ENCODE data around the gene SEMA4D.

SEMA4D gene

DNA sequence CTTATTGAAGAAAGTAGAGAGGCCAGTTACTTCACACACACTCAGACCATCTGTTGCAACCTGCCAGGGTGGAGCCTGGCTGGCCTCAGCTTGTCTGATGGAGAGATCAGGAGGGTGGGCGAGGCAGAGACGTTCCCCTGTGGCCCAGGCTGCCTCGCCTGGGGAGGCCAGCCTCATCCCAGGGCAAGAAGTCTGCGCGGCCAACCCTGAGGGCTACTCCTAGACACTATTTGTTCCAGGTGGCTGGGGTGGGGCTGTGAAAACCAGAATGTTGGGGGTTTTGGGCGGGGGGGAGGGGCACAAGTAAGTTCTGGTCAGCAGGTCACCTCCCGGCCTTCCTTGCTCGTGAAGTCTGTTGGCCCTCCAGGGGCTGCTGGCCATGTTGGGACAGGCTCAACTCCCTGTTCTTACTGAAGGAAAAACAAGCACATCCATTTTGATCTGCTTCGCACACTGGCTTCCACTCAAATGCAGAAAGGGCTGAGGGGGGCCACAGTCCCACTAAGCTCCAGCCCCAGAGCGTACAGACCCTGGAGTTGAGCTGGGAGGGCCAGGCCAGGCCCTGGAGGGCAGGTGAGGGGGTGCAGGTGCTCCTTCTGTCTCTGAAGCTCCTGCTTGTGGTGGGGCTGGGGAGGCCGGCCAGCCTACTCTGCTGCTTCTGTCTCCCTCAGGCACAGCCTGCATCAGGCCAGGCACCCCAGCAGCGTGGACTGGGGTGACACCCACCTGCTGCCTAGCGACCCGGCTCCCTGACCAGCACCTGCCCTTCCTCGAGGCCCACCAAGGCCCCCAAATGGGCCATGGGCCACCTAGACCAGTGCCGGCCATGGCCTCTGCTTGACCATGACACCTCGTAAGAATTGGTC lies 133.0 kb downstream of the SEMA4D start:
- no peak for DNase-seq

DNA sequence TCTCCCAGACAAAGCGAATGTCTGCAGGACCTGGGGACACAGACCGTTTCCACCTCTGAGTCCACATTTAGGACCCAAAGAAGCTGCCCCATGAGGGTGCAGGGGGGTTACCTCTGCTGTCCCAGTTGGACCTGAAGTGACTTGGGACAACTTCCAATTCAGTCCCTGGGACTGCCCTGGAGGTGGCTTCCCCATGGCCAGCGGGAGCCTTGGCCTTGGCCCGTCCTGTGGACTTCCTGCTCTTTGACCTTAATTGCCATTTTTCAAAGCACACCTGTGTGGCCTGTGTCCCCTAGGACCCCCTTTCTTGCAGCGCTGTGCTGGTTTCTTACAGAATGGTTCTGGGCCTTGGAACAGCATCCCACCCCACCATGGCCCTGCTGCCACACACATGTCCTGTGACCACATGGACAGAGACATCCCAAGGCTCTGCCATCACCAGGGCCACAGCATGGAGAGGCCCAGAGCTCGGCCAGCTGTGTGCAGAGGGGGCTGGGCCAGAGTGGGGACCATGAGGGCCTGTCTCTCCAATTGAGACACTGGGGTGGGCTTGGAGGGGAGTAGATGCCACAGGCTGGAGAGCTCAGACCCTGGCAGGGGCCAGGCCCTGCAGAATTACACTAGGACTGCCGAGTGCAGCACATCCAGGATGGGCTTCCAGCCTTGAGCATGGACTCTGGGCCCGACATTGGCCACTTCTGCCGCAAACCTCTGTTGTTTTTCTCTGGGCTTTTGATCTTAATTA lies 133.8 kb downstream of the SEMA4D start:
- no peak for DNase-seq

- no peak for DNase-seq
Observed at GRCh38 chr9:89363311-89363670, 134.6 kb downstream of the SEMA4D start.

- no peak for DNase-seq
Observed at GRCh38 chr9:89362647-89363310, 135.1 kb downstream of the SEMA4D start.

DNA sequence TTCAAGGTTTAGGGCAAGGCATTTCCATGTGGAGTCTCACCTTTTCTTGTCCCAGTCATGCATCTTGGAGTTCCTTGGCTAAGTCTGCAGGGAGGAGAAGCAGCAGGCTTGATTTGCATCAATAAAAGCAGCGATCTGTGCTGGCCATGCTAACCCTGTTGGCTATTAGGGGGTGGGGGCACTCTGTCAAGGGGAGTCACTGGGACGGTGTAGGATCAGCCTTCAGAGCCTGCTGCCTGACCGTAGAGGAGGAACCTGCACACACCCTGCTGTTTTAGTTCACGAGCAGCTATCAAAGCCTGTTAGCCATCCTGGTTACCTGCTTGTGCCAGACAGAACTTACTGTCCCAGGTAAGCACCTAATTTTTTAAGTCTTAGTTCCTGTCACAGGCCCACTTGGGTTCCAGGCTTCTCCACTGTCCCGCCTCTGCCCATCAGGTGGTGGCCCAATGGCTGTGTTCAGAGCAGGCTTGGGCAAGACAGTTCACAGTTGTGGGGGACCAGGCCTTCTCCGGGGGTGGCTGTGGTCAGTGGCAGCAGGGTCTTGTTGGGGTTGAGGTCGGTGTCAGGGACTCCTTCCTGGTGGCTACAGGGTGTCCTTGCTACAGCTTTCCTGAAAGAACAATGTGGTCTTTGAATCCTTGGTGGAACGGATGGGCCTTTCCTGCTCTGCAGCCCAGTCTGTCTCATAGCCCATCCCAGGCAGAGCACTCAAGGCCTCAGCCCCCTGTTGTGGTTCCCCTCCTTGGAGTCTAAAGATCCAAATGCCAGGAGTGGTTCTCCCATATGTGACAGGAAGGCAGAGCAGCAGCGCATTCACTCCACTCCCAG lies 135.9 kb downstream of the SEMA4D start:
- DNase-seq, result no peak

GRCh38 chr9:89361031-89361430 lies 136.9 kb downstream of the SEMA4D start:
- no peak for DNase-seq

DNA sequence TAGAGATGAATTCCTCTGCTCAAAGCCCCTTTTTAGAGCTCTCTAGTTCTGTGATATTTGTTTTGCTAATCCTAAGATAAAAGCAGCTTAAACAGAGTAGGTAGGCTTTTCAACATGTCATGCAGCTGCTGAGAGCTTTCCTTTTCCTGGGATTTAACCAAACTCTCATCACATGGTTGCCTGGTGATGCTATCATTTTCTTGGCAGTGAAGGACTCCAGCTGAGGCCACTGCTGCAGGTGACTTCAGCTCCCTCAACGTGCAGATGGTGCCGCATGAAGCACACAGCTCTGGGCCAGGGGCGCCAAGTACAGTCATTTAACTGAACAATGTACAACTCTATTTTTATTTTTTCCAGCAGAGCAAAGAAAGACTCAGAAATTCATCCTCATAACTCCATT lies 137.4 kb downstream of the SEMA4D start:
- no peak for DNase-seq

GRCh38 chr9:89359751-89360261 lies 138.1 kb downstream of the SEMA4D start:
- DNase-seq, result no peak

- DNase-seq, result no peak
Observed at GRCh38 chr9:89358985-89359384, 138.9 kb downstream of the SEMA4D start.

DNA sequence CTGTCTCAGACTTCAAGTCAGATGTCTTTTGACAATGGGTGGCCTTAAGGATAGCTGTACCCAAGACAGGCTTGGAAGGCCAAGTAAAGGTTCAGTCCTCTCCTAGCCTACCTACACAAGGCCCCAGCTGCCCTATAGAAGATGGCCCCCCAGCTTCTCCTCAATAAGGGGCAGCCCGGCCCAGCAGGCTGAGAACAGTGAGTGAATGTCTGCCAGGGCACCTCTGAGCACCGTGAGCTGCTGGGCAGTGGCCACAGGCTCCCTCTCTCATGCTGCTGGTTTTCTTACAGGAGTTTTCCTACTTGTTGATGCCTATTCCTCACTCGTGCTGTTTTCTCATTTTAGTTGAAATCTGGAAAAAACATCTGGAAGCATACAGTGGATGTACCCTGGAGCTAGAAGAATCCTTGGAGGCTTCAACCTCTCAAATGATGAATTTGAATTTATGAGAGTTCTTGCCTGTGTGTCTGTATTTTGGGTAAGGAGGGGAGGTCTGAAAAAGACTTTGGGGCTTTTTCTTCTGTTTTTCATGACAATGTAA lies 139.5 kb downstream of the SEMA4D start:
- DNase-seq, result no peak

DNA sequence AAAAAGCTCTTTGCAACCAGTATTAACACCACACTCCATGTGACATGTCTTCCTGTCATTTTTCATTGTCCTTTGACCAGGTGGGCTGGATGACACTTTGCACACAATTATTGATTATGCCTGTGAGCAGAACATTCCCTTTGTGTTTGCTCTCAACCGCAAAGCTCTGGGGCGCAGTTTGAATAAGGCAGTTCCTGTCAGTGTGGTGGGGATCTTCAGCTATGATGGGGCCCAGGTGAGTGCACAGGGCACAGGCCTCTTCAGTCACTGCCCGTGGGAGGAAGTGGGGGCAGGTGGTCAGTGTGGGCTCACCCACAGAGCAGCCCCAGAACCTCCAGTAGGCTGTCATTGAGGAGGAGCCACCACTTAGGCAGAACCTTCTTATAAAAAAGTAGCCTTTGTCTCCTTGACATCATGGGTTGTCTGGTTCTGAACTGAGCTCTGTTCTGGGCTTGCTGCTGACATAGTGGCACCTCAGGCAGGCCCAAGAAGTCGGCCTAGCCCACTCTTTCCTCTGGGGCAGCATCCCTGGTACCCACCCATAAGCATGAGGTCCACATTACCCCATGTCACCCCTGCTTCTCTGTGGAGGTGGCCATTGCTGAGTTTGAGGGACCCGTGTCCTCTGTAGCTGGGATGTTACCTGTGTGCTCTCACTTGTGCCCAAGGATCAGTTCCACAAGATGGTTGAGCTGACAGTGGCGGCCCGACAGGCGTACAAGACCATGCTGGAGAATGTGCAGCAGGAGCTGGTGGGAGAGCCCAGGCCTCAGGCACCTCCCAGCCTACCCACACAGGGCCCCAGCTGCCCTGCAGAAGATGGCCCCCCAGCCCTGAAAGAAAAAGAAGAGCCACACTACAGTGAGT lies 140.3 kb downstream of the SEMA4D start:
- DNase-seq, result no peak

DNA sequence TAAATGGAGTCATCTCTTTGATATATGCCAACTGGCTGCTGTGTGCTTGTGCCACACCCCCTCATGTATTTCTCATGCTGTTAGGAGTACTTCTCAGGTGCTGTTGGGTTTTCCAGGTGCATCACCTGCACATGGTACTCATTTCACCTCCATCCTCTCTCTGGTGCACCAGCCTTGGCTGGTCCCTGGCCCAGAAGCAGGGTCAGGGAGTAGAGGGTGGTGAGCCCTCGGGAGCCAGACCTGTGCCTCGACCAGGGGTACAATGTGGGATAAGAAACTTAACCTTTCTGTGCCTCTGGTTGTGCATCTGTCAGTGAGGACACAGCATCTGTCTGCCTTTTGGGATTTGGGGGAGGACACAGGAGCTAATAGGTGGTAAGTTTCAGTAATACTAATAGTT lies 141.1 kb downstream of the SEMA4D start:
- DNase-seq, result no peak

DNA sequence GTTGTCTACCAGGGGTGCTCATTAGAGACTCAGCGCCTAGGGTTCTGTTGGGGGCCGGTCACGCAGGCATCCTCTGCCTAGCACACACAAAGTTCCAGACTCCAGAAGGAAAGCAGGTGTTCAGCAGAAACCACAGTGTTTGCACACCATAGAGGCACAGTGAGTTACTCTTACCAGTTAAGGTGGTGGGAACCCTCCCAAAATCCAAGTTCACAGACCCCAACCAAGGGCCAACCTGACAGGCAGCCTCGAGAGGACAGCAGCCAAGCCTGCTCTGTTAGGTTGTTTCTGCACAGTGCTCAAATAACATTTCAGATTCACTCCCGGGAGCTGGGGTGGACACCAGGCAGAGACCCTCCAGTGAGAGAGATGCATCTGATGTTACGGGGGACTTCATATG lies 143.4 kb downstream of the SEMA4D start:
- no peak for DNase-seq

DNA sequence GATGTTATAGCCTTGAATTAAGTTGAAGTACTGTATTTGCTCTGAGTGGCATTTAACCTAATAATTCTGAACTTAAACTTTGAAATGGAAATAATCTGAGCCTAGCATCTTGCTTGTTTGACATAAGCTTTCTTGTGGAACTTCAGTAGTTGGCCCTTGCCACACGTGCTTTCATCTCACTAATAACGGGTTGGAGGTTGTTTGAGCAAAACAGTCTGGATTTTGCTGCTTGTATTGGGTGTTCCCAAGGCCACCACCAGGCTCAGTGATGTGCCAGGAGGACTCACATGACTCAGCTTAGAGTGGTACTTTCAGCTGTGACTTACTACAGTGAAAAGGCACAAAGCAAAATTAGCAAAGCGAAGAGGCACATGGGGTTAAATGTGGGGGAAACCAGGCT lies 143.9 kb downstream of the SEMA4D start:
- DNase-seq, result no peak

DNA sequence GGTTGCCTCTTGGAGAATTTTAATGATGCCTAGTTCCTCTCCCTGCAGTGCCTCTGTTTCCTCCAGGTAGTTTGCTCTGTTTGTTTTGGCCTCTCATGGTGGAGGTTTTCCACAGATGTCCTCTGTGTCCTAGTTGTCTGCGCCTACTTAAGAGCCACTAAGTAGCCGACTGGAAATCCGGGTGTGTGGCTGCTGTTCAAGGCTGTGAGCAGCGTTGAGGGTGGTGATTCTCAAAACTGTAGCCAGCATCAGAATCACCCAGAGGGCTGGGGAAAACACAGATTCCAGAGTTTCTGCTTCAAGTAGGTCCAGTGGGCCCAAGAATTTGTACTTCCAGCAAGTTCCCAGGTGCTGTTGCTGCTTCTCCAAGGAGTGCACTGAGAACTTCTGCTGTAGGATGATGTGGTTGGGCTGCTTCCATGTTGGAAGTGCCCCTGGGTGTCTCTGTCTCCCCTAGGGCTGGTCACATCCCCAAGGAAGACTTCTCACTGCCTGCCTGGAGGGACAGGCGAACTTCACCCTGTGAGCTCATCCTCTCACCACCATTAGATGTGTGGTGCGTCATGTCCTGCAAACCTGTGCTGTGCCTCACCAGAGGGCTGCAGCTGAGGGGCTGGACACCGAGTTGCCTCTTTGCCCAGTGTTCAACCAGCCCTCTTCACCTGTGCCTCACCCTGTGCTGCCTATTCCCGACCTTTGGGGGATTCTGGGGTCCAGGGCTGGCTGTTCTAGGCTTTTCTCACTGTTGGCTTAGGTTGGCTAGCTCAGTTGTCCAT lies 144.9 kb downstream of the SEMA4D start:
- DNase-seq, result no peak

DNA sequence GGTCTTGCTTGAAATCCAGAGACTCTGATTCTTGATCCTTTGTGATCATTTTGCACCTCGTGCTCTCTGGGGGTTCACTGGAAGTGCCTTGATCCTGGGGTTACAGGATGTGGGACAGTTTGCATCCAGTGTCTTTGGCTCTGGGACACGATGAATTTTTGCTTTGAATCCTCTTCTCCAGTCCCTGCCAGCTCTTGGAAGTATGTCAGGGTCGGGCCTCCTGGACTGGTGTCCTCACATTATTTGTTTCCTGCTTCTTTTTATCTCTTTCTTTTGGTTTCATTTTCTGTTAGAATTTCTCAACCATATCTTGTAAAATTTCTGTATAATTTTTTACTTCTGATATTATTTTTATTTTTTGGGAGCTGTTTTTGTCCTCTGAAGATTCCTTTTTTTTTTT lies 145.5 kb downstream of the SEMA4D start:
- no peak for DNase-seq

DNA sequence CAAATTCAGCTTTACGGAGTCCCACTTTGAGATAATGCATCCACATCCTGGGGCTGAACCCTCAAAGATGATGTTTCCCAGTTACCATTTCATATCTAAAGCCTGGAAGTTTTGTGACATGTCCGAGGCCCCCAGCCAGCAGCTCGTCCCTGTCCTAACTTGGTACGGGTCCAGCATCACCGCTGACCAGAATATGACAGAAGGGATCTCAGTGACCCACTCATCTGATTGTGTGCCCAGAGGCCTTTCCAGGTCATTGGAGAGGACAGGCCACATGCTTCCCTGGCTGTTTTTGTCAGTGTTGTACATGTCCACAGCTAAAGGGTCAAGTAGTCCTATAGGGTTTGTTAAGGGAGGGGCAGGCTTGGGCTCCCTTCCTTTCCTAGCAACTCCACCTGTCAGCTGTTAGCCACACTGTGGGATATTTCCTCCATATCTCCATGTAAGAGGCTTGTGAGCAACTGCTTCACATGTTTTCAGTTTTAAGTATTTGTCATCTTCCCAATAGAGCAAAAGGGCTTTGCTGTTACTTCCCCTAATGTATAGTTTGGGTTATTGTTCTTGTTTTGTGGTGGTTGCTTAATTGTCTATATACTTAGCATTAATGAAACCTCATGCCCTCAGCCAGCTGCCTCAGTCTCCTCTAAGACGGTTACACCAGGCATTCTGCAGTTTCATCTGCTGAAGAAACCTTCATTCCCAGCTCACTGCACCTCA lies 146.2 kb downstream of the SEMA4D start:
- DNase-seq, result no peak

GRCh38 chr9:89350988-89351557 lies 146.8 kb downstream of the SEMA4D start:
- no peak for DNase-seq

- DNase-seq, result no peak
Observed at GRCh38 chr9:89349607-89350006, 148.3 kb downstream of the SEMA4D start.

Measured in T1000 (cell line).